Effector memory CD8-positive, alpha-beta T cell (primary cell): ENCODE results near the gene SYTL1.

Experiments used
- ATAC-seq: fragments of 150-1000 bp; cut with Tn5 transposase; replicated peaks from 2 replicates; pipeline ENCODE4 v1.10.0; 2021; ENCODE audit warnings: mild to moderate bottlenecking, moderate library complexity
- DNase-seq, 3 experiments: peaks; one replicate each; pipeline ENCODE4 v3.0.0; 2021
- H3K27ac Mint-ChIP-seq, 2 donors: one replicate each; pipeline ENCODE4 v1.8.0; 2022; ENCODE audit warnings: mild to moderate bottlenecking in 2 of 2, mixed read lengths in 2 of 2, moderate library complexity in 2 of 2
- H3K27me3 Mint-ChIP-seq, 2 donors: one replicate each; pipeline ENCODE4 v1.8.0; 2022; ENCODE audit warnings: mixed read lengths in 2 of 2
- H3K36me3 Mint-ChIP-seq: one replicate; pipeline ENCODE4 v1.8.0; 2022; ENCODE audit warnings: mild to moderate bottlenecking, moderate library complexity, mixed read lengths; ENCODE audit not compliant: insufficient read depth
- H3K4me1 Mint-ChIP-seq, 2 donors: one replicate each; pipeline ENCODE4 v1.8.0; 2022; ENCODE audit warnings: low read depth in 2 of 2, mixed read lengths in 2 of 2
- H3K4me3 Mint-ChIP-seq, 2 donors: one replicate each; pipeline ENCODE4 v1.8.0; 2022; ENCODE audit warnings: mild to moderate bottlenecking in 2 of 2, mixed read lengths in 2 of 2, moderate library complexity in 2 of 2
- H3K9me3 Mint-ChIP-seq, 2 donors: one replicate each; pipeline ENCODE4 v1.8.0; 2022; ENCODE audit warnings: mixed read lengths in 2 of 2

The SYTL1 gene

GRCh38 chr1:27395441-27396195 lies 53.8 kb downstream of the SYTL1 start:
- Mint-ChIP-seq H3K4me1 (peaks cover 14 to 19% of the 10 kb centered on the region in 2 donors), H3K4me3 (no peak overlapping the region), H3K9me3 (no peaks in the 10 kb centered on the region), H3K27ac (peak overlapping the region in 1 of 2 donors; percentile 8), H3K36me3 (peaks cover 24% of the 10 kb centered on the region), H3K27me3 (peaks cover 0 to 10% of the 10 kb centered on the region in 2 donors)
- peak; percentile 43 for ATAC-seq
- peak; percentile 73 to 84 (median 80) for DNase-seq

GRCh38 chr1:27397110-27397509 lies 55.3 kb downstream of the SYTL1 start:
- Mint-ChIP-seq H3K36me3 (peaks cover 24% of the 10 kb centered on the region), H3K27ac (no peak overlapping the region), H3K4me1 (peaks cover 7 to 16% of the 10 kb centered on the region in 2 donors), H3K27me3 (peaks cover 0 to 5% of the 10 kb centered on the region in 2 donors), H3K4me3 (no peak overlapping the region), H3K9me3 (no peaks in the 10 kb centered on the region)
- no peak for ATAC-seq
- DNase-seq = no peak

GRCh38 chr1:27397749-27398148 lies 55.9 kb downstream of the SYTL1 start:
- H3K27me3 Mint-ChIP-seq = no peaks in the 10 kb centered on the region
- no peak for DNase-seq
- H3K9me3 Mint-ChIP-seq = no peaks in the 10 kb centered on the region
- peaks cover 4 to 15% of the 10 kb centered on the region in 2 donors for H3K4me1 Mint-ChIP-seq
- ATAC-seq = no peak
- no peak overlapping the region for H3K4me3 Mint-ChIP-seq
- H3K27ac Mint-ChIP-seq = no peak overlapping the region
- H3K36me3 Mint-ChIP-seq = peaks cover 20% of the 10 kb centered on the region

GRCh38 chr1:27398405-27399149 lies 56.8 kb downstream of the SYTL1 start:
- H3K27ac Mint-ChIP-seq = peak overlapping the region; percentile 72 to 81
- H3K4me1 Mint-ChIP-seq = peaks cover 4 to 21% of the 10 kb centered on the region in 2 donors
- H3K36me3 Mint-ChIP-seq = peaks cover 15% of the 10 kb centered on the region
- ATAC-seq (no peak), DNase-seq (no peak)
- H3K27me3 Mint-ChIP-seq = no peaks in the 10 kb centered on the region
- H3K9me3 Mint-ChIP-seq = no peaks in the 10 kb centered on the region
- H3K4me3 Mint-ChIP-seq = no peak overlapping the region

GRCh38 chr1:27399251-27400025 lies 57.6 kb downstream of the SYTL1 start:
- DNase-seq (no peak), ATAC-seq (no peak)
- Mint-ChIP-seq H3K4me1 (peaks cover 8 to 26% of the 10 kb centered on the region in 2 donors), H3K27ac (peak overlapping the region; percentile 72 to 81), H3K27me3 (no peaks in the 10 kb centered on the region), H3K4me3 (no peak overlapping the region), H3K9me3 (no peaks in the 10 kb centered on the region), H3K36me3 (peaks cover 14% of the 10 kb centered on the region)

- Mint-ChIP-seq H3K4me1 (peaks cover 5 to 26% of the 10 kb centered on the region in 2 donors), H3K36me3 (peaks cover 14% of the 10 kb centered on the region), H3K27ac (peak overlapping the region in 1 of 2 donors; percentile 85), H3K4me3 (no peak overlapping the region), H3K27me3 (no peaks in the 10 kb centered on the region), H3K9me3 (no peaks in the 10 kb centered on the region)
- DNase-seq = no peak
- no peak for ATAC-seq
Measured at GRCh38 chr1:27400082-27400962, 58.5 kb downstream of the SYTL1 start.

GRCh38 chr1:27400963-27401341 lies 59.1 kb downstream of the SYTL1 start:
- Mint-ChIP-seq H3K9me3 (no peaks in the 10 kb centered on the region), H3K27ac (peak overlapping the region in 1 of 2 donors; percentile 85), H3K36me3 (peaks cover 11% of the 10 kb centered on the region), H3K27me3 (no peaks in the 10 kb centered on the region), H3K4me3 (no peak overlapping the region), H3K4me1 (peaks cover 5 to 22% of the 10 kb centered on the region in 2 donors)
- ATAC-seq = no peak
- DNase-seq = no peak

- Mint-ChIP-seq H3K9me3 (no peaks in the 10 kb centered on the region), H3K36me3 (peaks cover 8% of the 10 kb centered on the region), H3K27me3 (no peaks in the 10 kb centered on the region), H3K4me1 (peaks cover 5 to 22% of the 10 kb centered on the region in 2 donors), H3K27ac (peak overlapping the region in 1 of 2 donors; percentile 32), H3K4me3 (no peak overlapping the region)
- no peak for DNase-seq
- ATAC-seq = no peak
Measured at GRCh38 chr1:27402349-27402754, 60.5 kb downstream of the SYTL1 start.

GRCh38 chr1:27403065-27403726 lies 61.4 kb downstream of the SYTL1 start:
- peak overlapping the region; percentile 10 to 69 for H3K4me3 Mint-ChIP-seq
- H3K36me3 Mint-ChIP-seq = peaks cover 15% of the 10 kb centered on the region
- no peaks in the 10 kb centered on the region for H3K9me3 Mint-ChIP-seq
- peaks cover 5 to 22% of the 10 kb centered on the region in 2 donors for H3K4me1 Mint-ChIP-seq
- DNase-seq (peak in 2 of 3 experiments; percentile 38 to 48), ATAC-seq (peak; percentile 89)
- no peaks in the 10 kb centered on the region for H3K27me3 Mint-ChIP-seq
- H3K27ac Mint-ChIP-seq = peak overlapping the region; percentile 84 to 91
